HFFc6 (cell line): ENCODE measurements around the gene FARP1. TPM values are rescaled to one million over a fixed set of nuclear protein-coding genes. Genes with fewer than 3 reads are reported as not detected.
A peak's percentile ranks its signal among the peaks of the same experiment; 100 is the strongest.

ENCODE experiments used
- DNase-seq: peaks from one replicate; pipeline ENCODE4 v3.0.0-alpha.2; 2018
- H3K27ac Mint-ChIP-seq: 2 replicates; pipeline ENCODE4 v1.8.0; 2020; ENCODE audit warnings: mild to moderate bottlenecking, mixed read lengths
- H3K27me3 Mint-ChIP-seq: 2 replicates; pipeline ENCODE4 v1.8.0; 2021; ENCODE audit warnings: mild to moderate bottlenecking, moderate library complexity, mixed read lengths; ENCODE audit not compliant: insufficient read depth
- H3K36me3 Mint-ChIP-seq: 2 replicates; pipeline ENCODE4 v1.8.0; 2021; ENCODE audit warnings: low read depth, mixed read lengths
- H3K4me1 Mint-ChIP-seq: 2 replicates; pipeline ENCODE4 v1.8.0; 2020; ENCODE audit warnings: low read depth, mixed read lengths
- H3K4me3 Mint-ChIP-seq: 2 replicates; pipeline ENCODE4 v1.8.0; 2020; ENCODE audit warnings: mild to moderate bottlenecking, moderate library complexity, mixed read lengths
- H3K9me3 Mint-ChIP-seq: 2 replicates; pipeline ENCODE4 v1.8.0; 2020; ENCODE audit warnings: mild to moderate bottlenecking, mixed read lengths
- CTCF ChIP-seq: fragments of 200-600 bp; sonication (generic); IDR thresholded peaks from 2 replicates; pipeline ENCODE4 v1.5.0; 2021; ENCODE audit warnings: antibody characterized with exemption, mild to moderate bottlenecking
- total RNA-seq, 6 experiments: library from RNA; stranded (reverse); fragmentation: NEBNext Ultra II Directional; extraction: Animal tissue kit (Norgen Biotek cat#: 25700); gene quantifications; 2 replicates in 1 of 6; 3 replicates in 5 of 6; pipeline ENCODE4 v1.2.3, GENCODE V29; 2021

The FARP1 gene
- total RNA-seq, 6 experiments from 2014 or later: 140 to 181 (median 150) TPM

GRCh38 chr13:98397221-98397620 lies 254.3 kb downstream of the FARP1 start:
- H3K36me3 Mint-ChIP-seq: peaks cover 23% of the 10 kb centered on the region
- no peaks in the 10 kb centered on the region; the same call in none of the 2 replicates for H3K27me3 Mint-ChIP-seq
- no peak for TF ChIP-seq CTCF
- no peak overlapping the region for H3K27ac Mint-ChIP-seq
- H3K4me3 Mint-ChIP-seq: no peak overlapping the region
- H3K4me1 Mint-ChIP-seq: peaks cover 51% of the 10 kb centered on the region
- no peak for DNase-seq
- H3K9me3 Mint-ChIP-seq: no peaks in the 10 kb centered on the region

- peaks cover 25% of the 10 kb centered on the region for H3K36me3 Mint-ChIP-seq
- no peak for DNase-seq
- H3K4me1 Mint-ChIP-seq: peaks cover 53% of the 10 kb centered on the region
- no peaks in the 10 kb centered on the region for H3K9me3 Mint-ChIP-seq
- H3K4me3 Mint-ChIP-seq: no peak overlapping the region
- no peak for TF ChIP-seq CTCF
- H3K27ac Mint-ChIP-seq: peak overlapping the region; percentile 26
- H3K27me3 Mint-ChIP-seq: no peaks in the 10 kb centered on the region; the same call in none of the 2 replicates
Observed at GRCh38 chr13:98397861-98398260, 255.0 kb downstream of the FARP1 start.

DNA sequence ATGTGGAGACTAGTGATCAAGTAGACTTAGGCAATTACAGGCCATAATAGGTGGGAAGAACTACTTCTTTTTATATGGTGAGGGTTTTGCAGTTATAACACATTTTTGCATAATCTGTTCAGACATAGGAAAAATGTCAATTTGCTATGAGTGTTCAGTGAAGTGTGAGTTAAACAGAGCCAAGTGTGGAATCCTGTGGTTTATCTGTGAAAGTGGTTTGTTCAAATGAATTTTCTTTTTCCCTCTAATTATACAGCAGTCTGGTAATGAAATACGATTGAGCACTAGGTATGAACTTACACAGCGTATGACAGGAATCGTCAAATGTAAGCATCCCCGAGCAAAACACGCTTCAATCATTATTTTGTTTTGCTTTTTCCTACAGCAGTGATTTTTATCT lies 255.7 kb downstream of the FARP1 start:
- Mint-ChIP-seq H3K4me1 (peaks cover 53% of the 10 kb centered on the region), H3K27ac (0 out of 2 replicates have a peak overlapping the region, but pooled peaks have one; percentile 63), H3K4me3 (no peak overlapping the region), H3K27me3 (no peaks in the 10 kb centered on the region; the same call in none of the 2 replicates), H3K9me3 (no peaks in the 10 kb centered on the region), H3K36me3 (peaks cover 29% of the 10 kb centered on the region)
- TF ChIP-seq CTCF: no peak
- DNase-seq: no peak

- peaks cover 2% of the 10 kb centered on the region for H3K27me3 Mint-ChIP-seq
- H3K36me3 Mint-ChIP-seq: peaks cover 29% of the 10 kb centered on the region
- peak overlapping the region; percentile 46 for H3K4me3 Mint-ChIP-seq
- peak; percentile 56 for DNase-seq
- TF ChIP-seq CTCF: no peak
- no peaks in the 10 kb centered on the region for H3K9me3 Mint-ChIP-seq
- H3K4me1 Mint-ChIP-seq: peaks cover 53% of the 10 kb centered on the region
- peak overlapping the region; percentile 63 for H3K27ac Mint-ChIP-seq
Observed at GRCh38 chr13:98399756-98400155, 256.9 kb downstream of the FARP1 start.

DNA sequence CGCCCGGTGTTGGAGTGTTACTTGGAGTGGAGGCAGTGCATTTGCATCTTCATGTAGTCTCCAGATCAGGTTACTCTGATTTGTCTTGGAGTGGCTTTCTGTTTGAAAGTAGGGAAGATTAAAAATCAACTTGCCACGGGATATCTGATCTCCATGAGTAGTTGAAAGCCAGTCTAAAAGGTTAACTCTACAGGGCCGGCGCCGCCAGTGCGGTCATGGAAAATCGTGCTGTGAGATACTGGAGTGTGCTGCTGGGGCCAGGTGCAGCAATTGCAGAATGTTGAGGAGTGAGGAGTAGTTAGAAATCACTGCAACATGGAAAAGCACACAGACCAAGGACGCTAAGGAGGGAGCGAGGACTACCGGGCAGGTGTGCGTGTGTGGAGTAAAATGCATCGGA lies 259.0 kb downstream of the FARP1 start:
- peaks cover 53% of the 10 kb centered on the region for H3K4me1 Mint-ChIP-seq
- H3K4me3 Mint-ChIP-seq: no peak overlapping the region
- DNase-seq: no peak
- H3K27me3 Mint-ChIP-seq: peaks cover 2% of the 10 kb centered on the region; the same call in 1 of the 2 replicates
- no peak overlapping the region for H3K27ac Mint-ChIP-seq
- TF ChIP-seq CTCF: no peak
- H3K36me3 Mint-ChIP-seq: peaks cover 19% of the 10 kb centered on the region
- no peaks in the 10 kb centered on the region for H3K9me3 Mint-ChIP-seq

- Mint-ChIP-seq H3K27me3 (peaks cover 5% of the 10 kb centered on the region; the same call in 1 of the 2 replicates), H3K9me3 (no peaks in the 10 kb centered on the region), H3K36me3 (peaks cover 19% of the 10 kb centered on the region), H3K4me1 (peaks cover 46% of the 10 kb centered on the region), H3K4me3 (no peak overlapping the region), H3K27ac (no peak overlapping the region)
- no peak for DNase-seq
- TF ChIP-seq CTCF: no peak
Observed at GRCh38 chr13:98403076-98403475, 260.2 kb downstream of the FARP1 start.
